ENCODE results near the gene TRPM3. TPM values are rescaled to one million over a fixed set of nuclear protein-coding genes. Genes with fewer than 3 reads are reported as not detected.

Gene TRPM3
- total RNA-seq, 2 donors from 2014 or later = not detected

DNA sequence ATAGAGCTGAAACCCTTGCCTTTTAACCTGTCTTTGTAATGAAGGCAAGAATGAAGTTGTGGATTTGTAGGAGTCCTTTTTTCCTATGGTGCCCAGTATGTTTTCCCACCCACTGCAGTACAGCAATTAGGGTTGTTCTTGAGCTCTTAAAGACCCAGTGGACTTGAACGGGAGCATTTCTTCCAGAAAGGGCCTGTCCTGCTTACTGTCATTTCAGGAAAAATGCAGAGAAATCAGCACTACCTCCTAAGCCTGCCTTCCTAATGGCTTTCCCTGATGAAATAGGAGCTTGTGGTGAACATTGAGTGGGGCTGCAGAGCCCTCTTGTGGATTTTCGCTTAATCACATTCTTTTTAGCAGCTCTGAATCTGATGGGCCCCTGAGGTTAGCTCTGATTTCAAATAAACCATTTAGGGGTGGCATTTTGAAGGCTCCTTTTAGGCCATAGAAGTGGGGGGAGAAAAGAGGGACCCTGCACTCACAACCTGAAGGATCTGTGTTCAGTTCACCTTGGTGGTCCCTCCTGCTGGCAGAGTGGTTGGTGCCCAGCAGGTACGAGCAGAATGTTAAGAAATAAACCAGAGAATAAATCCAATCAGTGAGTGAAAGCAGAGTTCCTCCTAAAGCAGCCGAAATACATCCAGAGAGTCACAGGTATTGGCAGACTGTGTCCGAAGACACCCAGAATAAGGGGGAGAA is 519.0 kb downstream of the TRPM3 start:
- peaks cover 10% of the 10 kb centered on the region for H3K4me1 Mint-ChIP-seq (ENCODE audit: low read depth)
- DNase-seq (peak; percentile 36 to 52), ATAC-seq (replicated peaks in 1 of 2) (peak; percentile 74 to 87)
- no peak overlapping the region for H3K27ac Mint-ChIP-seq
- no peak overlapping the region for H3K4me3 Mint-ChIP-seq
- H3K36me3 Mint-ChIP-seq (ENCODE audit: insufficient read depth in 2 of 2) = no peaks in the 10 kb centered on the region
- H3K27me3 Mint-ChIP-seq (ENCODE audit: low read depth) = no peaks in the 10 kb centered on the region
- H3K9me3 Mint-ChIP-seq = no peaks in the 10 kb centered on the region

GRCh38 chr9:70601000-70601951 is 520.1 kb downstream of the TRPM3 start:
- Mint-ChIP-seq H3K4me1 (ENCODE audit: low read depth) (peaks cover 10% of the 10 kb centered on the region), H3K9me3 (no peaks in the 10 kb centered on the region), H3K27me3 (ENCODE audit: low read depth) (no peaks in the 10 kb centered on the region), H3K4me3 (no peak overlapping the region), H3K36me3 (ENCODE audit: insufficient read depth in 2 of 2) (no peaks in the 10 kb centered on the region), H3K27ac (no peak overlapping the region)
- DNase-seq = no peak
- ATAC-seq (replicated peaks in 1 of 2) = no peak

- Mint-ChIP-seq H3K4me1 (ENCODE audit: low read depth) (peaks cover 10% of the 10 kb centered on the region), H3K27ac (no peak overlapping the region), H3K36me3 (ENCODE audit: insufficient read depth in 2 of 2) (no peaks in the 10 kb centered on the region), H3K27me3 (ENCODE audit: low read depth) (no peaks in the 10 kb centered on the region), H3K4me3 (no peak overlapping the region), H3K9me3 (no peaks in the 10 kb centered on the region)
- ATAC-seq (replicated peaks in 1 of 2) (no peak), DNase-seq (no peak)
These were observed 520.9 kb downstream of the TRPM3 start for GRCh38 chr9:70600506-70600905.

- Mint-ChIP-seq H3K4me3 (no peak overlapping the region), H3K9me3 (no peaks in the 10 kb centered on the region), H3K27me3 (ENCODE audit: low read depth) (no peaks in the 10 kb centered on the region), H3K36me3 (ENCODE audit: insufficient read depth in 2 of 2) (no peaks in the 10 kb centered on the region), H3K27ac (no peak overlapping the region), H3K4me1 (ENCODE audit: low read depth) (peaks cover 10% of the 10 kb centered on the region)
- no peak for ATAC-seq (replicated peaks in 1 of 2)
- no peak for DNase-seq
These were observed 523.5 kb downstream of the TRPM3 start for GRCh38 chr9:70597886-70598285.

- no peaks in the 10 kb centered on the region for H3K36me3 Mint-ChIP-seq (ENCODE audit: insufficient read depth in 2 of 2)
- H3K27me3 Mint-ChIP-seq (ENCODE audit: low read depth) = no peaks in the 10 kb centered on the region
- no peak overlapping the region for H3K4me3 Mint-ChIP-seq
- no peak for DNase-seq
- H3K9me3 Mint-ChIP-seq = no peaks in the 10 kb centered on the region
- H3K4me1 Mint-ChIP-seq (ENCODE audit: low read depth) = no peaks in the 10 kb centered on the region
- no peak overlapping the region for H3K27ac Mint-ChIP-seq
- no peak for ATAC-seq (replicated peaks in 1 of 2)
These were observed 526.2 kb downstream of the TRPM3 start for GRCh38 chr9:70595211-70595610.

DNA sequence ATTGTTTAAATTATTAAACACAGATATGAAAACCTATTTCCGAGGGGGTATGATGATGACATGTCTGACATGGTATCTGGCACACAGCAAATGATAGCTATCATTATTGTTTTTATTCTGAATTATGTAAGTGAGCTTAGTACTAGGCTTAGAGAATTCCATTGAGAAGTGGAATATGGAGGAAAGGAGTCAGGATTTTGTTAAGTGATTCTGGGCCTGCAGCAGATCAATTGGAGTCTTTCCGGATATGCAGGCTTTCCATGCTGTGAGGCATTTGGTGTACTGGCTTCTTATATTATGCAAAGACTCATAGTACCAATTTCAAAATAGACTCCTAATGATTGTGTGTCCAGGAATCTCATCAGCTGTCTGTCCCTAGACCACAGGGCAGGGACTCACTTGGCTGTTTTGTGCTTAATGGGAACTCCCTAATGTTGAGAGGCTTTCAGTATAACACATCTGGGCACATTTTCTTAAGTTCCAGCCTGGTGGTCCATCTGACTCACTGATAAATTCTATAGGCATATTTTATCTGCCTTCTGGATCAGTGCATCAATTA is 527.0 kb downstream of the TRPM3 start:
- no peaks in the 10 kb centered on the region for H3K36me3 Mint-ChIP-seq (ENCODE audit: insufficient read depth in 2 of 2)
- ATAC-seq (replicated peaks in 1 of 2) (no peak), DNase-seq (no peak)
- H3K27me3 Mint-ChIP-seq (ENCODE audit: low read depth) = no peaks in the 10 kb centered on the region
- H3K9me3 Mint-ChIP-seq = no peaks in the 10 kb centered on the region
- no peaks in the 10 kb centered on the region for H3K4me1 Mint-ChIP-seq (ENCODE audit: low read depth)
- no peak overlapping the region for H3K4me3 Mint-ChIP-seq
- H3K27ac Mint-ChIP-seq = no peak overlapping the region

DNA sequence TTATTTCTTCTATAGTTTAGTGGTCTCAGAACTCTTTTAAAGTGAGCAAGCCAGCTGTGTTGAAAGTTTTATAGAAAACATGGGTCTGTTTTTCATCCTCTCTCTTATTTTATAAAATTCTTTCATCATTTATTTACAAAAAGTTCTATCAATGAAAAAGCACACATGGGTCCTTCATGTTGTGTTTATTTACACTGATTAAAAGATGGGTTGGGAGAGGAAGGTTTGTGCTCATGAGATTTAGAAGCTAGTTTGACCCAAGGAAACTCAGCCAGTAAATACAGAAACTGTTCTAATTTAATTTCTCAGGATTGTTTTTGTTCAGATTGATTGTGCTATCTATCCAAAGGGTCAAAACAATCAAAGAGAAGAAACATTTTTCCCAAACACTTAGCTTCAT is 528.2 kb downstream of the TRPM3 start:
- Mint-ChIP-seq H3K27me3 (ENCODE audit: low read depth) (no peaks in the 10 kb centered on the region), H3K4me3 (no peak overlapping the region), H3K36me3 (ENCODE audit: insufficient read depth in 2 of 2) (no peaks in the 10 kb centered on the region), H3K4me1 (ENCODE audit: low read depth) (no peaks in the 10 kb centered on the region), H3K9me3 (no peaks in the 10 kb centered on the region), H3K27ac (no peak overlapping the region)
- DNase-seq = no peak
- no peak for ATAC-seq (replicated peaks in 1 of 2)

DNA sequence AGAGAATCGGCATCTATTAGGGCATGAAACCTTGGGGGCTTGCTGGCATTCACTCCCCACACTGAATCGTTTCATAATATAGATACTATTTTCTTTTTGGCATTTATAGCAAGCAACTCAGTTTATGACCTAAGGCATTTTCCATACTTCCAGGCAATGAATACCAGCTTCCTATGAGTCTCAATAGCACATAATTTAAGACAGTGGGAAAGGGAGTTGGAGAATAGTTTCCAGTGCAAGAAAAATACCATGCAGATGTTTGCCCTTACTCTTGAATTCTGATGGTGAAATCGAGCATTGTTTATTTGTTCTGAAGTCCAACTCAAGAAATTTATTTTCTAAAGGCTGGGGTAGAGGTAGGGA is 531.1 kb downstream of the TRPM3 start:
- Mint-ChIP-seq H3K4me3 (no peak overlapping the region), H3K36me3 (ENCODE audit: insufficient read depth in 2 of 2) (no peaks in the 10 kb centered on the region), H3K27me3 (ENCODE audit: low read depth) (no peaks in the 10 kb centered on the region), H3K9me3 (no peaks in the 10 kb centered on the region), H3K27ac (no peak overlapping the region), H3K4me1 (ENCODE audit: low read depth) (no peaks in the 10 kb centered on the region)
- no peak for DNase-seq
- no peak for ATAC-seq (replicated peaks in 1 of 2)

DNA sequence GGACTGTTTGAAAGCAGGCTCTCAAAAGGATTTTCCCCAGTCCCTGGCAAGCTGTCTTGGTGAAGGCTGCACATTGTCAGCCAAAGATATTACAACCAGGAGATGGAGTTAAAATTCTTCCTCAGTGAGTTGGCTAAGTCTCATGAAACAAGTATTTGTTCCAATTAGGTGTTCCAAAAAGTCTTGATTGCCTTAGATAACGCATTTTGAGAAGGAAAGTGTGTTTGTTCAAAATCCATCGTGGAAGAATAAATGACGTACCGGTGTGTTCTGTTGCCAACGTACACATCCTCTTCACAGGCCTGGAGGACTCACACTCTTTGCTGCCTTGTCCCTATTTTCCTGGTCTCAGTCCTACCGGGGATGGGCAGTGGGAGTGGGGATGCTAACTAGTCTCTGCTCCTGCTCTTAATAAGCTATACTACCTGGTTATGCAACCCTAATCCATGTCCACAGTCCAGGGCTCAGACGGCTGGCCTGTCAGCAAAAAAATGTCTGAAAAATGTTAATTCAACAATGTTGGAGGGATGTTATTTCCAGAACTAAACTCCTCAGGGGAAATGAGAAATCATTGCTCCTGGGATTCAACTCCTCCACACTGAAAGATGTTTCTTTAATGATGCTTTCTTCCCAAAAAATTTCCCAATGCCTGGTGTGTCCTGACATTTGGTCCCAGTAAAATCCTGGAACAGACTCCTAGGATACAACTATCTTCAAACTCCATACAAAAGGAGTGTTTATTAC is 531.7 kb downstream of the TRPM3 start:
- ATAC-seq (replicated peaks in 1 of 2) (no peak), DNase-seq (no peak)
- Mint-ChIP-seq H3K27ac (no peak overlapping the region), H3K9me3 (no peaks in the 10 kb centered on the region), H3K4me1 (ENCODE audit: low read depth) (no peaks in the 10 kb centered on the region), H3K36me3 (ENCODE audit: insufficient read depth in 2 of 2) (no peaks in the 10 kb centered on the region), H3K27me3 (ENCODE audit: low read depth) (no peaks in the 10 kb centered on the region), H3K4me3 (no peak overlapping the region)

DNA sequence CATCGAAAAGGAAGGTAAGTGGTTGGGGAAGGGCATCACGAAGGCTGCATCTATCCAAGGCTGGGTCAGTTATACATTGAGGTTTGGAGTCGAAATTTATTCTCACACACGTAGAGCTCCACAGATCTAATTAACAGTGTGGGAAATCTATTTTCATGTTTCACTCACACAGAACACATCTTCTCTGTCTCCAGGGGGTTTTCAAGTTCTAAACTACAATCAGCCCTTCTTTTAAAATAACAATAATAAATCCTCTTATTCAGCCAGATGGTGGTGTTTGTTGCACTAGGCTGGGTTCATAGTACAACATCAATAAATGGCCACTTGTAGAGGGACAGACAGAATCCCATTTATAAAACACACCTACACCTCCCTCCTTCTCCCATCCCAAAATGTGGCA is 532.4 kb downstream of the TRPM3 start:
- Mint-ChIP-seq H3K27ac (no peak overlapping the region), H3K9me3 (no peaks in the 10 kb centered on the region), H3K4me3 (no peak overlapping the region), H3K36me3 (ENCODE audit: insufficient read depth in 2 of 2) (no peaks in the 10 kb centered on the region), H3K27me3 (ENCODE audit: low read depth) (no peaks in the 10 kb centered on the region), H3K4me1 (ENCODE audit: low read depth) (no peaks in the 10 kb centered on the region)
- ATAC-seq (replicated peaks in 1 of 2) = no peak
- no peak for DNase-seq

DNA sequence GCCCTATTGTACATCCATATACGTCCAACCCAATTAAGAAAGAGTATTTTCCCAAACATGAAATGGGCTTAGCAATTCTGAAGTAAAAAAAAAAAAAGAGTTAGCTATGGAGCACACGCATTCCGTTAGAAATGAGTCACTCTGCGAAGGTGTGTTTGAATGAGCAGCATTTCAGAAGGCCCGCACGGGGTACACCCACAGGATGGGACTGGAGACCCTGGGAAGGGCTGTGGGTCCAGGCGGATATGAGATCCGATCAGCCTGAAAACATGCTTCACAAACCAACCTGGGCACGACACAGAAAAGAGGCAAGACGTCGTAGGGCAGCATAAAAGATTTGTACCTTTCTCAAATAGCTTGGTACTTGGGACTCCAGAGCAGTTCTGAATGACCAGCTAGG is 533.0 kb downstream of the TRPM3 start:
- DNase-seq = no peak
- no peaks in the 10 kb centered on the region for H3K4me1 Mint-ChIP-seq (ENCODE audit: low read depth)
- H3K9me3 Mint-ChIP-seq = no peaks in the 10 kb centered on the region
- no peaks in the 10 kb centered on the region for H3K27me3 Mint-ChIP-seq (ENCODE audit: low read depth)
- ATAC-seq (replicated peaks in 1 of 2) = no peak
- H3K4me3 Mint-ChIP-seq = no peak overlapping the region
- no peaks in the 10 kb centered on the region for H3K36me3 Mint-ChIP-seq (ENCODE audit: insufficient read depth in 2 of 2)
- no peak overlapping the region for H3K27ac Mint-ChIP-seq

DNA sequence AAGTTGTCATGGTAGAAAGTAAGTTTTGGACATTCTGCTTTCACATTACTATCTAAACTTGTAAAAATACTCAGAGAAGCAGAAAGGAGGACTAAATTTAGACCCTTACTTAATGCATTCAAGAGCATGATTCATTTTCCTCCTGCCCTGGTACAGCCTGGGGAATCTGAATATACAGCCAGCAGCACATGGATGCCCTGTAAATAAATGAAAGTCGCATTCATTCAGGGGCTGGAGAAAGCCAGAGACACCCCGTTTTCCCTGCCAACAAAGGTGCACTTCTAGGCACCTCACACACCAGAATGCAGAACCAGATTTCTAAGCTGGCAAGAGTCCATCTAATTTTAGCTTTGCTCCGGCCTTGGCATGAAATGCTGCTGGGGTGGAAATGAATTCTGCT is 534.2 kb downstream of the TRPM3 start:
- H3K36me3 Mint-ChIP-seq (ENCODE audit: insufficient read depth in 2 of 2) = no peaks in the 10 kb centered on the region

GRCh38 chr9:70586476-70586875 is 534.9 kb downstream of the TRPM3 start:
- DNase-seq (no peak), ATAC-seq (replicated peaks in 1 of 2) (no peak)
- no peak overlapping the region for H3K27ac Mint-ChIP-seq
- H3K36me3 Mint-ChIP-seq (ENCODE audit: insufficient read depth in 2 of 2) = no peaks in the 10 kb centered on the region
- no peak overlapping the region for H3K4me3 Mint-ChIP-seq
- no peaks in the 10 kb centered on the region for H3K27me3 Mint-ChIP-seq (ENCODE audit: low read depth)
- no peaks in the 10 kb centered on the region for H3K9me3 Mint-ChIP-seq
- no peaks in the 10 kb centered on the region for H3K4me1 Mint-ChIP-seq (ENCODE audit: low read depth)

More for the DNA sequence above, 534.2 kb downstream of the TRPM3 start:
- Mint-ChIP-seq H3K4me1 (ENCODE audit: low read depth) (no peaks in the 10 kb centered on the region), H3K27ac (no peak overlapping the region), H3K27me3 (ENCODE audit: low read depth) (no peaks in the 10 kb centered on the region), H3K4me3 (no peak overlapping the region), H3K9me3 (no peaks in the 10 kb centered on the region)
- no peak for DNase-seq
- ATAC-seq (replicated peaks in 1 of 2) = no peak
